MM.1S (cell line): ENCODE measurements around the gene PSMB5.
A peak's percentile ranks its signal among the peaks of the same experiment; 100 is the strongest.

Experiments
- DNase-seq: peaks from one replicate; pipeline ENCODE4 v3.0.0-alpha.2; 2015
- H2AFZ ChIP-seq: fragments of 300-600 bp; sonication (generic); 2 replicates; pipeline ENCODE4 v1.6.0; 2016; ENCODE audit warnings: antibody characterized with exemption, low read length
- H3F3A ChIP-seq: fragments of 300-600 bp; sonication (generic); 2 replicates; pipeline ENCODE4 v1.6.1; 2016; ENCODE audit warnings: mild to moderate bottlenecking, antibody characterized with exemption, low read length, moderate library complexity, mixed read lengths; ENCODE audit not compliant: insufficient read depth
- H3K27ac ChIP-seq: fragments of 300-600 bp; sonication (generic); 2 replicates; pipeline ENCODE4 v1.5.1; 2016; ENCODE audit warnings: mild to moderate bottlenecking, low read length
- H3K27me3 ChIP-seq: fragments of 300-600 bp; sonication (generic); replicated peaks from 2 replicates; pipeline ENCODE4 v1.6.0; 2016; ENCODE audit warnings: low read length; ENCODE audit not compliant: insufficient read depth
- H3K36me3 ChIP-seq: fragments of 300-600 bp; sonication (generic); replicated peaks from 2 replicates; pipeline ENCODE4 v1.6.1; 2016; ENCODE audit warnings: mild to moderate bottlenecking, low read length, mixed read lengths; ENCODE audit not compliant: insufficient read depth
- H3K4me1 ChIP-seq: fragments of 300-600 bp; sonication (generic); 2 replicates; pipeline ENCODE4 v1.6.1; 2016; ENCODE audit warnings: low read length, mixed read lengths
- H3K4me2 ChIP-seq: fragments of 300-600 bp; sonication (generic); 2 replicates; pipeline ENCODE4 v1.6.0; 2016; ENCODE audit warnings: low read depth, low read length
- H3K4me3 ChIP-seq: fragments of 300-600 bp; sonication (generic); 2 replicates; pipeline ENCODE4 v1.5.1; 2016; ENCODE audit warnings: low read length, mixed read lengths
- H3K79me2 ChIP-seq: fragments of 300-600 bp; sonication (generic); 2 replicates; pipeline ENCODE4 v1.6.1; 2016; ENCODE audit warnings: mixed run types, low read length, mixed read lengths
- H3K9ac ChIP-seq: fragments of 300-600 bp; sonication (generic); 2 replicates; pipeline ENCODE4 v1.6.1; 2016; ENCODE audit warnings: low read length, mixed read lengths
- H3K9me2 ChIP-seq: fragments of 300-600 bp; sonication (generic); replicated peaks from 2 replicates; pipeline ENCODE4 v1.6.1; 2016; ENCODE audit warnings: mild to moderate bottlenecking, low read length, mixed read lengths; ENCODE audit not compliant: insufficient read depth
- H3K9me3 ChIP-seq: fragments of 300-600 bp; sonication (generic); replicated peaks from 2 replicates; pipeline ENCODE4 v1.6.1; 2016; ENCODE audit warnings: mild to moderate bottlenecking, low read length, mixed read lengths; ENCODE audit not compliant: insufficient read depth
- H4K20me1 ChIP-seq: fragments of 300-600 bp; sonication (generic); 2 replicates; pipeline ENCODE4 v1.6.1; 2016; ENCODE audit warnings: mild to moderate bottlenecking, low read length, moderate library complexity, mixed read lengths; ENCODE audit not compliant: insufficient read depth
- CTCF ChIP-seq: fragments of 300-600 bp; sonication (generic); IDR thresholded peaks from 2 replicates; pipeline ENCODE4 v1.5.1; 2016; ENCODE audit warnings: antibody characterized with exemption, low read length, mixed read lengths
- EZH2 ChIP-seq: fragments of 300-600 bp; sonication (generic); optimal IDR thresholded peaks from 2 replicates; pipeline ENCODE3; 2017; ENCODE audit warnings: low read depth, mild to moderate bottlenecking, antibody characterized with exemption, low read length, mixed read lengths
- EZH2phosphoT487 ChIP-seq: fragments of 300-600 bp; sonication (generic); IDR thresholded peaks from 2 replicates; pipeline ENCODE4 v1.6.1; 2018; ENCODE audit warnings: antibody characterized with exemption, low read length

The PSMB5 gene

GRCh38 chr14:22980672-22981089 lies 54.0 kb downstream of the PSMB5 start:
- Histone ChIP-seq H3K79me2 (no peaks in the 10 kb centered on the region), H3K27me3 (peaks cover 8% of the 10 kb centered on the region), H3K27ac (no peak overlapping the region), H3K4me1 (no peaks in the 10 kb centered on the region), H3F3A (no peaks in the 10 kb centered on the region), H4K20me1 (no peaks in the 10 kb centered on the region), H3K4me2 (peak overlapping the region; percentile 54; the same call in 1 of the 2 replicates), H3K9me2 (no peaks in the 10 kb centered on the region), H3K9me3 (no peaks in the 10 kb centered on the region), H2AFZ (0 out of 2 replicates have a peak overlapping the region, but pooled peaks have one; percentile 31), H3K36me3 (no peaks in the 10 kb centered on the region), H3K9ac (no peak overlapping the region), H3K4me3 (peak overlapping the region; percentile 40; the same call in 1 of the 2 replicates)
- TF ChIP-seq CTCF: no peak
- TF ChIP-seq EZH2: no peak
- no peak for TF ChIP-seq EZH2phosphoT487
- DNase-seq: no peak

- Histone ChIP-seq H3K27me3 (peaks cover 8% of the 10 kb centered on the region), H3K4me3 (no peak overlapping the region), H4K20me1 (no peaks in the 10 kb centered on the region), H2AFZ (no peak overlapping the region), H3F3A (no peaks in the 10 kb centered on the region), H3K27ac (no peak overlapping the region), H3K79me2 (no peaks in the 10 kb centered on the region), H3K9me2 (no peaks in the 10 kb centered on the region), H3K36me3 (no peaks in the 10 kb centered on the region), H3K9ac (no peak overlapping the region), H3K9me3 (no peaks in the 10 kb centered on the region), H3K4me2 (no peak overlapping the region; the same call in 1 of the 2 replicates), H3K4me1 (no peaks in the 10 kb centered on the region)
- TF ChIP-seq EZH2: no peak
- no peak for TF ChIP-seq CTCF
- no peak for TF ChIP-seq EZH2phosphoT487
- DNase-seq: no peak
Measured at GRCh38 chr14:22979748-22980392, 54.8 kb downstream of the PSMB5 start.

GRCh38 chr14:22978981-22979671 lies 55.6 kb downstream of the PSMB5 start:
- no peak overlapping the region for H3K4me3 ChIP-seq

More at GRCh38 chr14:22978981-22979671, 55.6 kb downstream of the PSMB5 start:
- H3K9me2 ChIP-seq: no peaks in the 10 kb centered on the region
- H2AFZ ChIP-seq: no peak overlapping the region
- no peak for DNase-seq
- no peaks in the 10 kb centered on the region for H3F3A ChIP-seq
- no peaks in the 10 kb centered on the region for H3K4me1 ChIP-seq
- no peaks in the 10 kb centered on the region for H3K79me2 ChIP-seq
- H3K9ac ChIP-seq: no peak overlapping the region
- no peak overlapping the region for H3K4me2 ChIP-seq
- H3K9me3 ChIP-seq: no peaks in the 10 kb centered on the region
- H4K20me1 ChIP-seq: no peaks in the 10 kb centered on the region
- H3K27ac ChIP-seq: no peak overlapping the region
- no peaks in the 10 kb centered on the region for H3K36me3 ChIP-seq
- H3K27me3 ChIP-seq: peaks cover 8% of the 10 kb centered on the region
- TF ChIP-seq CTCF: no peak
- no peak for TF ChIP-seq EZH2phosphoT487
- TF ChIP-seq EZH2: no peak
